ENCODE measurements around the gene GTF2B. TPM values are rescaled to one million over a fixed set of nuclear protein-coding genes. Genes with fewer than 3 reads are reported as not detected.

The GTF2B gene
- total RNA-seq, 6 donors from 2014 or later = 6.3 to 37.3 (median 24.4) TPM

DNA sequence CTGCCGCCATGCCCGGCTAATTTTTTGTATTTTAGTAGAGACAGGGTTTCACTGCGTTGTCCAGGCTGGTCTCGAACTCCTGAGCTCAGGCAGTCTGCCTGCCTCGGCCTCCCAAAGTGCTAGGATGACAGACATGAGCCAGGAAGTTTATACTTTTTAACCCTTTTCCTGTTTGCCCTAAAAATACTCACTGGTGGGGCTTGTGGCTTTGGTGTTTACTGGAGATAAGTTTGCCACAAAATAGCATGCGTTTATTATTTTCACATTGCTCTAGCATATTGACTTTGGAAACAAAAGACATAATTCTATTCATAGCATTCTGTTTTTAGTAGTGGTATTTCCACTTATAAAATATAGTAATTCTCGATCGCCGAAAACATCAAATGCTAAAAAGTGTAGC, 19.8 kb upstream of the GTF2B start:
- ATAC-seq (ENCODE audit: low FRiP score in 2 of 2) = no peak
- DNase-seq = no peak
- Histone ChIP-seq H3K27me3 (no peaks in the 10 kb centered on the region), H3K9me3 (no peaks in the 10 kb centered on the region), H3K4me3 (no peak overlapping the region), H3K27ac (no peak overlapping the region), H3K4me1 (no peaks in the 10 kb centered on the region), H3K36me3 (no peaks in the 10 kb centered on the region)
- WGBS, 2 donors = 75% methylated on average over 9 of the region's 9 CpGs
- TF ChIP-seq, protein P1, sequence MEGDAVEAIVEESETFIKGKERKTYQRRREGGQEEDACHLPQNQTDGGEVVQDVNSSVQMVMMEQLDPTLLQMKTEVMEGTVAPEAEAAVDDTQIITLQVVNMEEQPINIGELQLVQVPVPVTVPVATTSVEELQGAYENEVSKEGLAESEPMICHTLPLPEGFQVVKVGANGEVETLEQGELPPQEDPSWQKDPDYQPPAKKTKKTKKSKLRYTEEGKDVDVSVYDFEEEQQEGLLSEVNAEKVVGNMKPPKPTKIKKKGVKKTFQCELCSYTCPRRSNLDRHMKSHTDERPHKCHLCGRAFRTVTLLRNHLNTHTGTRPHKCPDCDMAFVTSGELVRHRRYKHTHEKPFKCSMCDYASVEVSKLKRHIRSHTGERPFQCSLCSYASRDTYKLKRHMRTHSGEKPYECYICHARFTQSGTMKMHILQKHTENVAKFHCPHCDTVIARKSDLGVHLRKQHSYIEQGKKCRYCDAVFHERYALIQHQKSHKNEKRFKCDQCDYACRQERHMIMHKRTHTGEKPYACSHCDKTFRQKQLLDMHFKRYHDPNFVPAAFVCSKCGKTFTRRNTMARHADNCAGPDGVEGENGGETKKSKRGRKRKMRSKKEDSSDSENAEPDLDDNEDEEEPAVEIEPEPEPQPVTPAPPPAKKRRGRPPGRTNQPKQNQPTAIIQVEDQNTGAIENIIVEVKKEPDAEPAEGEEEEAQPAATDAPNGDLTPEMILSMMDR (IDR thresholded peaks at IDR 0.05) = no peak
- TF ChIP-seq POLR2A (IDR thresholded peaks at IDR 0.05) = no peak
- no peak for TF ChIP-seq POLR2AphosphoS5 (IDR thresholded peaks at IDR 0.05)
- no peak for TF ChIP-seq EP300 (IDR thresholded peaks at IDR 0.05)

DNA sequence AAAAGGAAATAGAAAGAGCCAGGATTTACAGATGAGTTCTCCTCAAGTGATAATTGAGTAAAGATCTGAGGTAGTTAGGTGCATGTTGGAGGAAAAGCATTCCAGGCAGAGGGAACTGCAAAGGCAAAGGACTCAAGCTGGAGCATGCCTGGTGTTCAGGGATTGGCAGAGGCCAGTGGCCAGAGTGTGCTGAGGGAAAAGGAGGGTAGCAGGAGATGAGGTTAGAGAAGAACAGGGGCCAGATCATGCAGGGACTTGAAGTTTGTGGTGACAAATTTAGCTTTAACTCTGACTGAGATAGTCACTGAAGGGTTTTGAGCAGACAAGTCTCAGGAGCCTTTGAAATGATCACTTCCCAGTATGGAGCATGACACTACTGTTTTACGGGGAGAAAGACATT, 19.0 kb upstream of the GTF2B start:
- H3K27ac ChIP-seq = no peak overlapping the region
- TF ChIP-seq, protein P1 (IDR thresholded peaks at IDR 0.05) = no peak
- TF ChIP-seq POLR2AphosphoS5 (IDR thresholded peaks at IDR 0.05) (no peak), EP300 (IDR thresholded peaks at IDR 0.05) (no peak)
- no peak overlapping the region for H3K4me3 ChIP-seq
- H3K4me1 ChIP-seq = no peaks in the 10 kb centered on the region
- no peaks in the 10 kb centered on the region for H3K27me3 ChIP-seq
- ATAC-seq (ENCODE audit: low FRiP score in 2 of 2) (no peak), DNase-seq (no peak)
- no peaks in the 10 kb centered on the region for H3K36me3 ChIP-seq
- WGBS, 2 donors = 83 to 95% methylated on average over 1 of the region's 1 CpG
- no peaks in the 10 kb centered on the region for H3K9me3 ChIP-seq

DNA sequence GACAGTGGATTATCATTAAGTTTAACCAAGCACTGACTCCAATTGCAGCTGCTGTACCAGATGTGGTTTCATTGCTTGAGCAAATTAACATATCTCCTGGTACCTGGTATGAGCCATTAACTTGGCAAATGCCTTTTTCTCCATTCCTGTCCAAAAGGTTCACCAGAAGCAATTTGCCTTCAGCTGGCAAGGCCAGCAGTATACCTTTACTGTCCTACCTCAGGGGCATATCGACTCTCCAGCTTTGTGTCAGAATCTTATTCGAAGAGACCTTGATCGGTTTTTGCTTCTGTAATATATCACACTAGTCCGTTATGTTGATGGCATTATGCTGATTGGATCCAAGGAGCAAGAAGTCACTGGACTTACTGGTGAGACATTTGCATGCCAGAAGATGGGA, 9.5 kb upstream of the GTF2B start:
- Histone ChIP-seq H3K4me1 (no peaks in the 10 kb centered on the region), H3K4me3 (no peak overlapping the region), H3K27me3 (no peaks in the 10 kb centered on the region), H3K36me3 (no peaks in the 10 kb centered on the region), H3K9me3 (no peaks in the 10 kb centered on the region), H3K27ac (no peak overlapping the region)
- WGBS, 2 donors = 94 to 96% methylated on average over 4 of the region's 4 CpGs
- no peak for ATAC-seq (ENCODE audit: low FRiP score in 2 of 2)
- no peak for DNase-seq
- TF ChIP-seq, protein P1 (IDR thresholded peaks at IDR 0.05) = no peak
- TF ChIP-seq EP300 (IDR thresholded peaks at IDR 0.05) (no peak), POLR2A (IDR thresholded peaks at IDR 0.05) (no peak), POLR2AphosphoS5 (IDR thresholded peaks at IDR 0.05) (no peak)

DNA sequence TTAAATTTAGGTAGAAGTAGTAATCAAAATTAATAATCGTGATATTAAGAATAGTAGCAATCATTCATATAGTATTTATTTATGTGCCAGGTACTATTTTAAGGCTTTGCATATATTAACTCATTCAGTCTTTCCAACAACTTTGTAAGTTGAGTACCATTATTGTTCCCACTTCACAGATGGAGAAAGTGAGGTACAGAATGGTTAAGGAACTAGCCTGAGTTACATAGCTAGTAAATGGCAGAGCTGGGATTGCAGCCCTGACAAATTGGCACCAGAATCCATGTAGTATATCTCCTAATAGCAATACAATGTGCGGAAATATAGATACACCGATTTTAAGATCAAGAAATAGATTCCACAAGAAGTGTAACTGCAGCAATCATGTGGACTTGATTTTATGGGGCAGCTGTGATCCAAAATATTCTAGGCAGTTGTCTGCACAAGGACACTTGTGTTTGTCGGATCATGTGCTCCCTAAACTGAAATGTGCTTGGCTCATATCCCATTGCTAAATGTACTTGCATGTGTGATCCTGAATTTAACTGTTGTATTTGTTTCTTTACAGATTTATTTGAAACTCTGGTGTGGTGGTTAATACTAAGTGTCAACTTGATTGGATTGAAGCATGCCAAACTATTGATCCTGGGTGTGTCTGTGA, 5.8 kb upstream of the GTF2B start:
- H3K9me3 ChIP-seq = no peaks in the 10 kb centered on the region
- TF ChIP-seq POLR2AphosphoS5 (IDR thresholded peaks at IDR 0.05) (no peak), POLR2A (IDR thresholded peaks at IDR 0.05) (no peak), EP300 (IDR thresholded peaks at IDR 0.05) (no peak)
- TF ChIP-seq, protein P1 (IDR thresholded peaks at IDR 0.05) = no peak
- ATAC-seq (ENCODE audit: low FRiP score in 2 of 2) (no peak), DNase-seq (no peak)
- no peaks in the 10 kb centered on the region for H3K36me3 ChIP-seq
- 86 to 87% methylated on average over 4 of the region's 4 CpGs for WGBS, 2 donors
- H3K4me1 ChIP-seq = peaks cover 0 to 3% (median 1%) of the 10 kb centered on the region in 4 donors
- H3K4me3 ChIP-seq = no peak overlapping the region
- no peaks in the 10 kb centered on the region for H3K27me3 ChIP-seq
- H3K27ac ChIP-seq = no peak overlapping the region

DNA sequence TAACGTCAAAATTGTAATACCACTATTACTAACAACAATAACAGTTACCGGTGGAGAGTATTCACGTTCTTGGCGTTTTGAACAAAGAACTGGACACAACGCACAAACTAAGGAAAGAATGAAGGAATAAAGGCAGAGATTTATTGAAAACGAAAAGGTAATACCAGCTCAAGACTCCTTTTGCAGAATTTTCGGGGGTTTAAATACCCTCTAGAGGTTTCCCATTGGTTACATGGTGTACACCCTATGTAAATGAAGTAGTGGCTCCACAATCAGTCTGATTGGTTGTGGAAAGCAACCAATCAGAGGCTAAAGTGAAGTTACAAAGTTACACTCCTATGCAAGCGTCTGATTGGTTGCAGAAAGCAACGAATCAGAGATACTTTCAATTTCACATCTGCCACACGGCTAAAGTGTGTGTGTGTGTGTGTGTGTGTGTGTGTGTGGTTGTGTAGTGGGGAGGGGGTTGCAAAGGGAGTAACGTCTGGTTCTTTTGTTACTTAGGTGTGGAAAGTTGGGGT, 1.1 kb upstream of the GTF2B start:
- Histone ChIP-seq H3K4me1 (peaks cover 22 to 33% (median 26%) of the 10 kb centered on the region in 4 donors), H3K27me3 (no peaks in the 10 kb centered on the region), H3K4me3 (peak overlapping the region in 3 of 4 donors; percentile 77 to 95 (median 77)), H3K27ac (no peak overlapping the region), H3K9me3 (no peaks in the 10 kb centered on the region), H3K36me3 (peaks cover 0 to 3% (median 0%) of the 10 kb centered on the region in 4 donors)
- DNase-seq (no peak), ATAC-seq (ENCODE audit: low FRiP score in 2 of 2) (peak in 1 of 2 donors; percentile 18)
- WGBS, 2 donors = 72 to 81% methylated on average over 11 of the region's 11 CpGs
- peak in 1 of 4 donors; percentile 34 for TF ChIP-seq POLR2A (IDR thresholded peaks at IDR 0.05)
- no peak for TF ChIP-seq POLR2AphosphoS5 (IDR thresholded peaks at IDR 0.05)
